HepG2 (cell line): ENCODE measurements around the gene CCDC148. TPM values are rescaled to one million over a fixed set of nuclear protein-coding genes. Genes with fewer than 3 reads are reported as not detected.

Source experiments
- ARNTL ChIP-seq: sonication (generic); formaldehyde crosslinking; IDR thresholded peaks from 2 replicates; pipeline ENCODE4 v1.4.0; 2020; ENCODE audit warnings: mild to moderate bottlenecking, missing genetic modification reagents
- ELF3 ChIP-seq: IDR thresholded peaks from 2 replicates; pipeline ENCODE4 v1.6.1; 2016; ENCODE audit warnings: missing genetic modification reagents, missing compliant biosample characterization
- FOXM1 ChIP-seq: sonication (generic); formaldehyde crosslinking; IDR thresholded peaks from 2 replicates; pipeline ENCODE4 v1.5.0; 2020; ENCODE audit warnings: missing genetic modification reagents
- LCORL ChIP-seq, 2 experiments: fragments of 450-650 bp in 1 of 2; sonication (generic) in 1 of 2; formaldehyde crosslinking in 1 of 2; IDR thresholded peaks; 2 replicates each; pipeline versions ENCODE4 v1.5.0 to v1.6.1; 2017 to 2020; ENCODE audit warnings: antibody characterized with exemption in 1 of 2, missing genetic modification reagents in 1 of 2
- MAFK ChIP-seq, 2 experiments: IDR thresholded peaks in 1 of 2; conservative IDR thresholded peaks in 1 of 2; 2 replicates each; pipeline ENCODE4 v1.6.1; 2011; ENCODE audit warnings: improper control_type of control experiment in 2 of 2, low read length in 2 of 2
- MLLT10 ChIP-seq: sonication (generic); formaldehyde crosslinking; IDR thresholded peaks from 2 replicates; pipeline ENCODE4 v1.4.0; 2020; ENCODE audit warnings: missing genetic modification reagents
- NFRKB ChIP-seq: fragments of 450-650 bp; IDR thresholded peaks from 2 replicates; pipeline ENCODE4 v1.6.1; 2017
- SRF ChIP-seq: IDR thresholded peaks from 2 replicates; pipeline ENCODE4 v1.6.1; 2011; ENCODE audit warnings: mild to moderate bottlenecking, low read depth, low read length, moderate library complexity
- THAP11 ChIP-seq: IDR thresholded peaks from 2 replicates; pipeline ENCODE4 v1.6.1; 2016; ENCODE audit warnings: missing biosample characterization, missing genetic modification reagents
- TOPORS ChIP-seq: sonication (generic); formaldehyde crosslinking; IDR thresholded peaks from 2 replicates; pipeline ENCODE4 v1.8.0; 2023; ENCODE audit warnings: mild to moderate bottlenecking, missing genetic modification reagents
- ZBTB42 ChIP-seq: sonication (generic); formaldehyde crosslinking; IDR thresholded peaks from 2 replicates; pipeline ENCODE4 v1.5.0; 2020; ENCODE audit warnings: mild to moderate bottlenecking, missing genetic modification reagents
- ZFP36L2 ChIP-seq: sonication (generic); formaldehyde crosslinking; IDR thresholded peaks from 2 replicates; pipeline ENCODE4 v1.4.0; 2020; ENCODE audit warnings: missing genetic modification reagents
- ZKSCAN8 ChIP-seq: IDR thresholded peaks from 2 replicates; pipeline ENCODE4 v1.6.1; 2016; ENCODE audit warnings: borderline replicate concordance, missing genetic modification reagents, missing compliant biosample characterization
- ZNF136 ChIP-seq: sonication (generic); formaldehyde crosslinking; IDR thresholded peaks from 2 replicates; pipeline ENCODE4 v1.8.1; 2022; ENCODE audit warnings: low read depth, mild to moderate bottlenecking, moderate library complexity, missing genetic modification reagents
- ZNF335 ChIP-seq: sonication (generic); formaldehyde crosslinking; IDR thresholded peaks from 2 replicates; pipeline ENCODE4 v1.4.0; 2020; ENCODE audit warnings: missing genetic modification reagents
- ZNF441 ChIP-seq: sonication (generic); formaldehyde crosslinking; IDR thresholded peaks from 2 replicates; pipeline ENCODE4 v1.7.0; 2021; ENCODE audit warnings: missing genetic modification reagents, borderline replicate concordance
- ZNF530 ChIP-seq: sonication (generic); formaldehyde crosslinking; IDR thresholded peaks from 2 replicates; pipeline ENCODE4 v1.5.0; 2020; ENCODE audit warnings: low read depth, mild to moderate bottlenecking, missing genetic modification reagents
- ZNF652 ChIP-seq: IDR thresholded peaks from 2 replicates; pipeline ENCODE4 v1.6.1; 2016; ENCODE audit warnings: low read depth, borderline replicate concordance
- ZSCAN12 ChIP-seq: sonication (generic); formaldehyde crosslinking; IDR thresholded peaks from 2 replicates; pipeline ENCODE4 v1.9.0; 2021; ENCODE audit warnings: mild to moderate bottlenecking, missing genetic modification reagents
- polyA plus RNA-seq, 8 experiments: library from polyadenylated mRNA; depleted of rRNA in 3 of 8; stranded (reverse) in 7 of 8; unstranded in 1 of 8; fragments of >200 nt; fragmentation: Illumina TruSeq in 4 of 8; extraction: Trizol in 4 of 8; gene quantifications; 2 replicates each; pipeline versions ENCODE4 v1.2.1 to v1.2.3, GENCODE V29; 2011 to 2016; ENCODE audit warnings: low read depth in 4 of 8, missing spikeins in 1 of 8, mixed read lengths in 1 of 8; ENCODE audit not compliant: insufficient read depth in 1 of 8
- total RNA-seq, 5 experiments: library from RNA; depleted of rRNA; stranded (reverse); fragments of >200 nt; fragmentation: Illumina TruSeq; extraction: Trizol; gene quantifications; 2 replicates each; pipeline ENCODE4 v1.2.3, GENCODE V29; 2016; ENCODE audit warnings: low read depth in 1 of 5
- TF ChIP-seq, protein P1 (sequence below): sonication (generic); formaldehyde crosslinking; conservative IDR thresholded peaks from 2 replicates; pipeline ENCODE4 v1.4.0; 2020; ENCODE audit warnings: missing genetic modification reagents
- TF ChIP-seq, protein P2 (sequence below): sonication (generic); formaldehyde crosslinking; IDR thresholded peaks from 2 replicates; pipeline ENCODE4; 2020; ENCODE audit warnings: missing genetic modification reagents, mild to moderate bottlenecking, borderline replicate concordance
- TF ChIP-seq, protein P3 (sequence below): IDR thresholded peaks from 2 replicates; pipeline ENCODE4 v1.6.1; 2016; ENCODE audit warnings: control low read depth
- TF ChIP-seq, protein P4 (sequence below): sonication (generic); formaldehyde crosslinking; IDR thresholded peaks from 2 replicates; pipeline ENCODE4 v1.4.0; 2020; ENCODE audit warnings: mild to moderate bottlenecking, missing genetic modification reagents
- TF ChIP-seq, protein P5 (sequence below): sonication (generic); formaldehyde crosslinking; IDR thresholded peaks from 2 replicates; pipeline ENCODE4 v1.4.0; 2020; ENCODE audit warnings: missing genetic modification reagents

The CCDC148 gene
- total and polyA plus RNA-seq, 2 of the 13 experiments (the other 11 are each of a cell fraction or from before 2014, with no cell fraction given) = 0.30 to 0.49 TPM

DNA sequence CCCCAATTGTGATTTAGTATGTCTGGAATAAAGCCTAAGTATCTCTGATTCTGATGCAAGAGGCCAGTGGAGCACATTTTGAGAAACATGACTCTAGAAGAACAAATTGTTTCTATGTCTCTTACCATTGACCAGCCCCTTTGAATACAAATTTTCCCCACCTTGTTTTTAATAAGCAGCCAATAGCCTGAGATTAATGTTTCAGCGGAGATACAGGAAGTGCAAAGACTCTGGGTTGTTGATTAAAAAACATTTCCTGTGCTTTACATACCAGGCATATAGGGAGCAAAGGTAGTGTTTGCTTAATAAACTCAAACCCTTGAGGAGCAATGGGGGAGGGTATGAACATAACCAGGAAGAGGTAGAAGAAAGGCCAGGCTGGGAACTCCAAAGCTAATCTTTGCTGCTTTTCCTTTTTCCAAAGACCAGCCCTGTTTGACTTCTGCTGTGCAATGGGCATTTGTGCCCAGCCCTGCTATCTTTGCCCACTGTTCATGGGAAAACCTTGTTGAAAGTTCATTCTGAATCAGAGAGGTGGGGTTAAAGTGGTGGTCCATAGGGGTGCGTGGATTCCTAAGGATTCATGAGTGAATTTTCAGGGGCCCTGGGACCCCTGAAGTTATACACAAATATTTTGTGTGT, 325.6 kb downstream of the CCDC148 start (continued):
- TF ChIP-seq, protein P1, sequence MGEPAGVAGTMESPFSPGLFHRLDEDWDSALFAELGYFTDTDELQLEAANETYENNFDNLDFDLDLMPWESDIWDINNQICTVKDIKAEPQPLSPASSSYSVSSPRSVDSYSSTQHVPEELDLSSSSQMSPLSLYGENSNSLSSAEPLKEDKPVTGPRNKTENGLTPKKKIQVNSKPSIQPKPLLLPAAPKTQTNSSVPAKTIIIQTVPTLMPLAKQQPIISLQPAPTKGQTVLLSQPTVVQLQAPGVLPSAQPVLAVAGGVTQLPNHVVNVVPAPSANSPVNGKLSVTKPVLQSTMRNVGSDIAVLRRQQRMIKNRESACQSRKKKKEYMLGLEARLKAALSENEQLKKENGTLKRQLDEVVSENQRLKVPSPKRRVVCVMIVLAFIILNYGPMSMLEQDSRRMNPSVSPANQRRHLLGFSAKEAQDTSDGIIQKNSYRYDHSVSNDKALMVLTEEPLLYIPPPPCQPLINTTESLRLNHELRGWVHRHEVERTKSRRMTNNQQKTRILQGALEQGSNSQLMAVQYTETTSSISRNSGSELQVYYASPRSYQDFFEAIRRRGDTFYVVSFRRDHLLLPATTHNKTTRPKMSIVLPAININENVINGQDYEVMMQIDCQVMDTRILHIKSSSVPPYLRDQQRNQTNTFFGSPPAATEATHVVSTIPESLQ (CRISPR knock-in tag) = no peak
- TF ChIP-seq ZBTB42 (CRISPR knock-in tag) (0 out of 2 replicates have a peak, but pooled peaks have one; percentile 24), ARNTL (peak; percentile 65), SRF (0 out of 2 replicates have a peak, but pooled peaks have one; percentile 23), ZNF652 (CRISPR knock-in tag) (peak; percentile 61; the same call in 1 of the 2 replicates), FOXM1 (CRISPR knock-in tag) (no peak), ZNF136 (CRISPR knock-in tag) (peak; percentile 48; the same call in 1 of the 2 replicates), THAP11 (CRISPR knock-in tag) (peak; percentile 83), ELF3 (CRISPR knock-in tag) (peak; percentile 100), ZSCAN12 (no peak), NFRKB (no peak), MLLT10 (CRISPR knock-in tag) (no peak), ZFP36L2 (CRISPR knock-in tag) (no peak; the same call in 1 of the 2 replicates), ZNF530 (no peak), ZKSCAN8 (CRISPR knock-in tag) (peak; percentile 95), MAFK (conservative IDR thresholded peaks at IDR 0.05 in 1 of 2, IDR thresholded peaks at IDR 0.05 in 1 of 2; ENCODE audit: low read length in 2 of 2) (no peak), LCORL (IDR thresholded peaks at IDR 0.05) (no peak), LCORL (CRISPR knock-in tag; IDR thresholded peaks at IDR 0.05) (peak; percentile 39; the same call in 1 of the 2 replicates), ZNF441 (0 out of 2 replicates have a peak, but pooled peaks have one; percentile 38), ZNF335 (no peak; the same call in 1 of the 2 replicates), TOPORS (CRISPR knock-in tag) (no peak)
- TF ChIP-seq, protein P2, sequence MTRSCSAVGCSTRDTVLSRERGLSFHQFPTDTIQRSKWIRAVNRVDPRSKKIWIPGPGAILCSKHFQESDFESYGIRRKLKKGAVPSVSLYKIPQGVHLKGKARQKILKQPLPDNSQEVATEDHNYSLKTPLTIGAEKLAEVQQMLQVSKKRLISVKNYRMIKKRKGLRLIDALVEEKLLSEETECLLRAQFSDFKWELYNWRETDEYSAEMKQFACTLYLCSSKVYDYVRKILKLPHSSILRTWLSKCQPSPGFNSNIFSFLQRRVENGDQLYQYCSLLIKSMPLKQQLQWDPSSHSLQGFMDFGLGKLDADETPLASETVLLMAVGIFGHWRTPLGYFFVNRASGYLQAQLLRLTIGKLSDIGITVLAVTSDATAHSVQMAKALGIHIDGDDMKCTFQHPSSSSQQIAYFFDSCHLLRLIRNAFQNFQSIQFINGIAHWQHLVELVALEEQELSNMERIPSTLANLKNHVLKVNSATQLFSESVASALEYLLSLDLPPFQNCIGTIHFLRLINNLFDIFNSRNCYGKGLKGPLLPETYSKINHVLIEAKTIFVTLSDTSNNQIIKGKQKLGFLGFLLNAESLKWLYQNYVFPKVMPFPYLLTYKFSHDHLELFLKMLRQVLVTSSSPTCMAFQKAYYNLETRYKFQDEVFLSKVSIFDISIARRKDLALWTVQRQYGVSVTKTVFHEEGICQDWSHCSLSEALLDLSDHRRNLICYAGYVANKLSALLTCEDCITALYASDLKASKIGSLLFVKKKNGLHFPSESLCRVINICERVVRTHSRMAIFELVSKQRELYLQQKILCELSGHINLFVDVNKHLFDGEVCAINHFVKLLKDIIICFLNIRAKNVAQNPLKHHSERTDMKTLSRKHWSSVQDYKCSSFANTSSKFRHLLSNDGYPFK (CRISPR knock-in tag) = no peak
- TF ChIP-seq, protein P3, sequence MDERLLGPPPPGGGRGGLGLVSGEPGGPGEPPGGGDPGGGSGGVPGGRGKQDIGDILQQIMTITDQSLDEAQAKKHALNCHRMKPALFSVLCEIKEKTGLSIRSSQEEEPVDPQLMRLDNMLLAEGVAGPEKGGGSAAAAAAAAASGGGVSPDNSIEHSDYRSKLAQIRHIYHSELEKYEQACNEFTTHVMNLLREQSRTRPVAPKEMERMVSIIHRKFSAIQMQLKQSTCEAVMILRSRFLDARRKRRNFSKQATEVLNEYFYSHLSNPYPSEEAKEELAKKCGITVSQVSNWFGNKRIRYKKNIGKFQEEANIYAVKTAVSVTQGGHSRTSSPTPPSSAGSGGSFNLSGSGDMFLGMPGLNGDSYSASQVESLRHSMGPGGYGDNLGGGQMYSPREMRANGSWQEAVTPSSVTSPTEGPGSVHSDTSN (CRISPR knock-in tag) = no peak
- TF ChIP-seq, protein P4, sequence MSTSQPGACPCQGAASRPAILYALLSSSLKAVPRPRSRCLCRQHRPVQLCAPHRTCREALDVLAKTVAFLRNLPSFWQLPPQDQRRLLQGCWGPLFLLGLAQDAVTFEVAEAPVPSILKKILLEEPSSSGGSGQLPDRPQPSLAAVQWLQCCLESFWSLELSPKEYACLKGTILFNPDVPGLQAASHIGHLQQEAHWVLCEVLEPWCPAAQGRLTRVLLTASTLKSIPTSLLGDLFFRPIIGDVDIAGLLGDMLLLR (CRISPR knock-in tag) = no peak
- TF ChIP-seq, protein P5, sequence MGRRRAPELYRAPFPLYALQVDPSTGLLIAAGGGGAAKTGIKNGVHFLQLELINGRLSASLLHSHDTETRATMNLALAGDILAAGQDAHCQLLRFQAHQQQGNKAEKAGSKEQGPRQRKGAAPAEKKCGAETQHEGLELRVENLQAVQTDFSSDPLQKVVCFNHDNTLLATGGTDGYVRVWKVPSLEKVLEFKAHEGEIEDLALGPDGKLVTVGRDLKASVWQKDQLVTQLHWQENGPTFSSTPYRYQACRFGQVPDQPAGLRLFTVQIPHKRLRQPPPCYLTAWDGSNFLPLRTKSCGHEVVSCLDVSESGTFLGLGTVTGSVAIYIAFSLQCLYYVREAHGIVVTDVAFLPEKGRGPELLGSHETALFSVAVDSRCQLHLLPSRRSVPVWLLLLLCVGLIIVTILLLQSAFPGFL = no peak
